ENCODE data around the gene ALX3.
"Not testable (repeated sequence)": the region's sequence is repeated elsewhere in the genome, so short reads cannot be mapped to it uniquely, and the experiment has no call there.

The ALX3 gene

DNA sequence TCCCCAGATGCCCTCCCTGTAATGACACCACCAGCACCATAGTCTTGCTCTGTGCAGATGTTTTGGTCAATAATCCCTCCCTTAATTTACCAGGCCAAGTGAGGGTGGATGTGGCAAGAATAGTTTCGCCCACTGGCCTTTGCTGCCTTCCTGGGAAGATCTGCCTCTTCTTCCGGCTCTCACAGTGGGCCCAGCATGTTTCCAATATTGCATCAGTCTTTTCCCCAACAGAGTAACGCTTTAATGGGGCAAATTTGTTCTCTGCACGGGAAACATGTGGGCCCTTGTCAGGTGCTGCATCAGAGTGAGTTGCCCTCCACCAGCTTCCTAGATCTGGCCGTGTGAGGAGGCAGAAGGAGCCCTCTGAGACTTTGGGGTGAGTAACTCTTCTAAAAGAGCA is 12.0 kb upstream of the ALX3 start:
- no peaks in the 10 kb centered on the region for H3K4me1 ChIP-seq (ENCODE audit: control insufficient read depth, insufficient read depth, low read length)
- no peak overlapping the region for H3K4me3 ChIP-seq (ENCODE audit: low read depth, low read length)
- CTCF ChIA-PET, result interaction anchor here (0.6 to 3.1 kb wide), 4 partner anchors 18 to 29 kb away, joined by 3 to 20 read pairs (median 10); no protein-coding TSS in a partner anchor
- no peaks in the 10 kb centered on the region for H3K36me3 ChIP-seq (ENCODE audit: control insufficient read depth in 2 of 2, insufficient read depth in 1 of 2, low read length in 2 of 2)
- POLR2A ChIA-PET, result no interaction called here
- H3K9me3 ChIP-seq (ENCODE audit: control insufficient read depth, insufficient read depth, low read depth, low read length), result no peaks in the 10 kb centered on the region
- H3K27ac ChIP-seq (ENCODE audit: extremely low read depth, low read depth, low read length), result no peak overlapping the region
- no peak for TF ChIP-seq ZNF624 (tag by site-specific recombination; IDR thresholded peaks at IDR 0.05)
- TF ChIP-seq ZNF544 (tag by site-specific recombination; IDR thresholded peaks at IDR 0.05), result no peak
- TF ChIP-seq ZNF837 (tag by site-specific recombination; IDR thresholded peaks at IDR 0.05), result no peak
- TF ChIP-seq, protein P1, sequence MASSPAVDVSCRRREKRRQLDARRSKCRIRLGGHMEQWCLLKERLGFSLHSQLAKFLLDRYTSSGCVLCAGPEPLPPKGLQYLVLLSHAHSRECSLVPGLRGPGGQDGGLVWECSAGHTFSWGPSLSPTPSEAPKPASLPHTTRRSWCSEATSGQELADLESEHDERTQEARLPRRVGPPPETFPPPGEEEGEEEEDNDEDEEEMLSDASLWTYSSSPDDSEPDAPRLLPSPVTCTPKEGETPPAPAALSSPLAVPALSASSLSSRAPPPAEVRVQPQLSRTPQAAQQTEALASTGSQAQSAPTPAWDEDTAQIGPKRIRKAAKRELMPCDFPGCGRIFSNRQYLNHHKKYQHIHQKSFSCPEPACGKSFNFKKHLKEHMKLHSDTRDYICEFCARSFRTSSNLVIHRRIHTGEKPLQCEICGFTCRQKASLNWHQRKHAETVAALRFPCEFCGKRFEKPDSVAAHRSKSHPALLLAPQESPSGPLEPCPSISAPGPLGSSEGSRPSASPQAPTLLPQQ (tag by site-specific recombination; IDR thresholded peaks at IDR 0.05), result 0 out of 2 replicates have a peak, but pooled peaks have one; percentile 36
- TF ChIP-seq ZNF629 (tag by site-specific recombination; IDR thresholded peaks at IDR 0.05), result no peak
- TF ChIP-seq ZNF529 (tag by site-specific recombination; IDR thresholded peaks at IDR 0.05; ENCODE audit: insufficient replicate concordance), result no peak
- no peak for TF ChIP-seq BCL11A (tag by site-specific recombination; IDR thresholded peaks at IDR 0.05; ENCODE audit: low read depth)
- no peak for TF ChIP-seq ZNF600 (tag by site-specific recombination; IDR thresholded peaks at IDR 0.05)
- TF ChIP-seq ZFP69B (tag by site-specific recombination; IDR thresholded peaks at IDR 0.05), result peak; percentile 41; the same call in 1 of the 2 replicates
- no peak for TF ChIP-seq SP2 (tag by site-specific recombination; IDR thresholded peaks at IDR 0.05)
- no peak for TF ChIP-seq ZNF169 (tag by site-specific recombination; IDR thresholded peaks at IDR 0.05)
- no peak for TF ChIP-seq ZNF776 (tag by site-specific recombination; IDR thresholded peaks at IDR 0.05; ENCODE audit: borderline replicate concordance)
- TF ChIP-seq ZIC2 (tag by site-specific recombination; IDR thresholded peaks at IDR 0.05), result peak; percentile 54

DNA sequence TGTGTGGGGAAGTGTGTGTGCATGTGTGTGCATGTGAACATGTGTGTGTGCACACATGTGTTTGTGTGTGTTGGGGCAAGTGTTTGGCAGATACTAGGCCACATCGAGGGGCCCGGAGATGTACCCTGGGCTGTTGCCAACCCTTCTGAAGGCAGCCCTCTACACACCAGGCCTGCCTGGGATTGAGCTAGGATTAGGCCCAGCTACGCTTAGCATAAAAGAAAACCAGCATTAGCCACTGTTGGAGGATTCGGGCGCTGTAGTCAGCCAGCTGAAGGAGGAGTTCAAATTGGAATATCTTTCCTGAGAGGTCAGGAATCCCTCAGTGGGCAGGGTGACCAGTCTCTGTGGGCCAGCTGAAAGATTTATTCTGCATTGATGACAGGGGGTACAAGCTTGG is 10.6 kb upstream of the ALX3 start:
- CTCF ChIA-PET, result interaction anchor here (0.6 to 3.1 kb wide), 7 partner anchors 12 to 397 kb away, joined by 3 to 20 read pairs (median 3); partner anchors contain the start of gene AHCYL1
- Histone ChIP-seq H3K4me3 (ENCODE audit: low read depth, low read length) (no peak overlapping the region), H3K36me3 (ENCODE audit: control insufficient read depth in 2 of 2, insufficient read depth in 1 of 2, low read length in 2 of 2) (no peaks in the 10 kb centered on the region), H3K9me3 (ENCODE audit: control insufficient read depth, insufficient read depth, low read depth, low read length) (no peaks in the 10 kb centered on the region), H3K4me1 (ENCODE audit: control insufficient read depth, insufficient read depth, low read length) (no peaks in the 10 kb centered on the region), H3K27ac (ENCODE audit: extremely low read depth, low read depth, low read length) (no peak overlapping the region)
- no peak for TF ChIP-seq ZNF366 (tag by site-specific recombination; conservative IDR thresholded peaks at IDR 0.05)
- no peak for TF ChIP-seq ZNF623 (tag by site-specific recombination; IDR thresholded peaks at IDR 0.05)
- TF ChIP-seq ZNF37A (tag by site-specific recombination; IDR thresholded peaks at IDR 0.05), result no peak
- no peak for TF ChIP-seq ZNF596 (tag by site-specific recombination; IDR thresholded peaks at IDR 0.05)
- POLR2A ChIA-PET, result no interaction called here

DNA sequence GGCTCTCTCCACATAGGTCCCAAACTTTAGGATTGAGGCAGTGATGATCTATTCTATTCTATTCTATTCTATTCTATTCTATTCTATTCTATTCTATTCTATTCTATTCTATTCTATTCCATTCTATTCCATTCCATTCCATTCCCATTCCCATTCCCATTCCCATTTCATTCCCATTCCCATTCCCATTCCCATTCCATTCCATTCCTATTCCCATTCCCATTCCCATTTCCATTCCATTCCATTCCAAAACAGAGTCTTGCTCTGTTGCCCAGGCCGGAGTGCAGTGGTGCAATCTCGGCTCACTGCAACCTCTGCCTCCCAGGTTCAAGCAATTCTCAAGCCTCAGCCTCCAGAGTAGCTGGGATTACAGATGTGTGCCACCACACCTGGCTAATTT is 9.5 kb upstream of the ALX3 start:
- peak; percentile 68 for TF ChIP-seq IKZF3 (tag by site-specific recombination; IDR thresholded peaks at IDR 0.05)
- H3K36me3 ChIP-seq (ENCODE audit: control insufficient read depth in 2 of 2, insufficient read depth in 1 of 2, low read length in 2 of 2); H3K4me1 ChIP-seq (ENCODE audit: control insufficient read depth, insufficient read depth, low read length); H3K4me3 ChIP-seq (ENCODE audit: low read depth, low read length); POLR2A ChIA-PET; H3K9me3 ChIP-seq (ENCODE audit: control insufficient read depth, insufficient read depth, low read depth, low read length); H3K27ac ChIP-seq (ENCODE audit: extremely low read depth, low read depth, low read length): not testable (repeated sequence)
- CTCF ChIA-PET, result interaction anchor here (2.2 kb wide), 1 partner anchor 26 kb away, joined by 9 read pairs; no protein-coding TSS in a partner anchor

DNA sequence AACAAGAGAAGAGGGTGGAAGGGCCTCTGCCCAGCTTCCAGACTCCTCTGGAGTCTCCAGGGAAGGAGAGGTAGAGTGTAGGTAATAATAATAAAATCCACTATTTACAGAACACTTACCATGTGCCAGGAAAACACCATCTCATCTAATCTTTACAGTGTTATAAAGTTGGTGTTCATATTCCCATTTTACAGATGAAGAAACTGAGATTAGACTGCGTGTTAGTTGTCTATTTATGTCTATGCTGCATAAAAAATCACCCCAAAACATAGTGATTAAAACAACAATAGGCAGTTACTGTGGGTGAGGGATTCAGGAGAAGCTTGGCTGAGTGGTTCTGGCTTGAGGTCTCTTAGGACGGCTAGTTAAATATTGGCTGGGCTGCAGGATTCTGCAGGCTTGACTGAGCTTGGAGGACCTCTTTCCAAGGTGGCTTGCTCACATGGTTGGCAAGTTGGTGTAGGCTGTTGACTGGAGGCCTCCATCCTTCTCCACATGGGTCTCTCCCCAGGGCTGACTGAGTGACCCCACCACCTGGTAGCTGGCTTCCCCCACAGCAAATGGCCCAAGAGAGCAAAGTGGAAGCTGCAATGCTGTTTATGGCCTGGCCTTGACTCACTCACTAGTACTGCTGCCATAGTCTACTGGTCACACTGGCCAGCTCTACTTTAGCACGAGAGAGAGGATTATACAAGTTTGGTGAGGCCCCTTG is 6.5 kb upstream of the ALX3 start:
- Histone ChIP-seq H3K9me3 (ENCODE audit: control insufficient read depth, insufficient read depth, low read depth, low read length) (no peaks in the 10 kb centered on the region), H3K36me3 (ENCODE audit: control insufficient read depth in 2 of 2, insufficient read depth in 1 of 2, low read length in 2 of 2) (no peaks in the 10 kb centered on the region), H3K4me1 (ENCODE audit: control insufficient read depth, insufficient read depth, low read length) (no peaks in the 10 kb centered on the region), H3K27ac (ENCODE audit: extremely low read depth, low read depth, low read length) (no peak overlapping the region), H3K4me3 (ENCODE audit: low read depth, low read length) (no peak overlapping the region)
- POLR2A ChIA-PET, result interaction anchor here (1.2 kb wide), 1 partner anchor 11 kb away, joined by 4 read pairs; no protein-coding TSS in a partner anchor
- TF ChIP-seq ZNF626 (tag by site-specific recombination; IDR thresholded peaks at IDR 0.05), result no peak
- no peak for TF ChIP-seq ZNF48 (tag by site-specific recombination; IDR thresholded peaks at IDR 0.05)
- no peak for TF ChIP-seq ZNF16 (tag by site-specific recombination; IDR thresholded peaks at IDR 0.05; ENCODE audit: low read depth)
- TF ChIP-seq SETDB1 (IDR thresholded peaks at IDR 0.05; ENCODE audit: insufficient read length, low read length), result no peak
- no peak for TF ChIP-seq SP7 (tag by site-specific recombination; IDR thresholded peaks at IDR 0.05)
- TF ChIP-seq SALL2 (tag by site-specific recombination; IDR thresholded peaks at IDR 0.05; ENCODE audit: borderline replicate concordance), result no peak
- TF ChIP-seq ZNF423 (tag by site-specific recombination; IDR thresholded peaks at IDR 0.05), result no peak
- no peak for TF ChIP-seq BCL11B (tag by site-specific recombination; IDR thresholded peaks at IDR 0.05; ENCODE audit: low read depth)
- CTCF ChIA-PET, result interaction anchor here (0.6 to 4.0 kb wide), 7 partner anchors 11 to 332 kb away, joined by 3 to 15 read pairs (median 4); partner anchors contain the start of gene STRIP1
